OCI-LY1 (cell line): ENCODE data around the gene ADAD2.

Experiments used
- H2AFZ ChIP-seq: fragments of 200-600 bp; sonication (generic), shearing (Covaris generic); 2 replicates; pipeline ENCODE4 v1.6.0; 2014; ENCODE audit warnings: antibody characterized with exemption, mild to moderate bottlenecking, low read length
- H3F3A ChIP-seq: fragments of 200-600 bp; sonication (generic), shearing (Covaris generic); 2 replicates; pipeline ENCODE4 v1.6.0; 2014; ENCODE audit warnings: mild to moderate bottlenecking, antibody characterized with exemption, low read length, moderate library complexity; ENCODE audit not compliant: insufficient read depth
- H3K27ac ChIP-seq: fragments of 200-600 bp; sonication (generic); 2 replicates; pipeline ENCODE4 v1.5.1; 2014; ENCODE audit warnings: low read length, mixed run types, mild to moderate bottlenecking, low read depth; ENCODE audit not compliant: poor library complexity, severe bottlenecking
- H3K27me3 ChIP-seq: fragments of 200-600 bp; sonication (generic); 2 replicates; pipeline ENCODE4 v1.6.0; 2014; ENCODE audit warnings: antibody characterized with exemption, mild to moderate bottlenecking, low read length, moderate library complexity; ENCODE audit not compliant: insufficient read depth
- H3K36me3 ChIP-seq: fragments of 200-600 bp; sonication (generic); 2 replicates; pipeline ENCODE4 v1.6.1; 2014; ENCODE audit warnings: mild to moderate bottlenecking, antibody characterized with exemption, low read length, moderate library complexity, mixed read lengths; ENCODE audit not compliant: insufficient read depth
- H3K4me1 ChIP-seq: fragments of 200-600 bp; sonication (generic); 2 replicates; pipeline ENCODE4 v1.5.1; 2014; ENCODE audit warnings: mild to moderate bottlenecking, low read length, moderate library complexity; ENCODE audit not compliant: insufficient read depth, severe bottlenecking
- H3K4me2 ChIP-seq: fragments of 200-600 bp; sonication (generic), shearing (Covaris generic); 2 replicates; pipeline ENCODE4 v1.6.1; 2014; ENCODE audit warnings: low read length
- H3K4me3 ChIP-seq: fragments of 200-600 bp; sonication (generic); 2 replicates; pipeline ENCODE4 v1.5.1; 2014; ENCODE audit warnings: low read length, low read depth, mild to moderate bottlenecking, mixed read lengths; ENCODE audit not compliant: poor library complexity, severe bottlenecking
- H3K79me2 ChIP-seq: fragments of 200-600 bp; shearing (Covaris generic); 2 replicates; pipeline ENCODE4 v1.6.1; 2016; ENCODE audit warnings: mixed run types, low read length, mixed read lengths; ENCODE audit not compliant: insufficient read depth
- H3K9ac ChIP-seq: fragments of 200-600 bp; sonication (generic), shearing (Covaris generic); 2 replicates; pipeline ENCODE4 v1.6.1; 2014; ENCODE audit warnings: mild to moderate bottlenecking, low read length, mixed read lengths
- H3K9me2 ChIP-seq: fragments of 200-600 bp; sonication (generic), shearing (Covaris generic); 2 replicates; pipeline ENCODE4 v1.6.1; 2014; ENCODE audit warnings: low read depth, mild to moderate bottlenecking, low read length, mixed read lengths
- H3K9me3 ChIP-seq: fragments of 200-600 bp; shearing (Covaris generic); 2 replicates; pipeline ENCODE4 v1.6.1; 2014; ENCODE audit warnings: low read length, mixed read lengths
- H4K20me1 ChIP-seq: fragments of 200-600 bp; sonication (generic), shearing (Covaris generic); 2 replicates; pipeline ENCODE4 v1.6.0; 2016; ENCODE audit warnings: mild to moderate bottlenecking, low read length; ENCODE audit not compliant: insufficient read depth
- CTCF ChIP-seq: fragments of 200-600 bp; sonication (generic), shearing (Covaris generic); IDR thresholded peaks from 2 replicates; pipeline ENCODE4 v1.5.1; 2017; ENCODE audit warnings: mild to moderate bottlenecking, antibody characterized with exemption, low read length, moderate library complexity, mixed read lengths
- EZH2 ChIP-seq: fragments of 200-600 bp; sonication (generic), shearing (Covaris generic); IDR thresholded peaks from 2 replicates; pipeline ENCODE4 v1.8.0; 2017; ENCODE audit warnings: borderline replicate concordance, mixed run types, mild to moderate bottlenecking, antibody characterized with exemption, low read length, moderate library complexity, mixed read lengths

ADAD2 gene

GRCh38 chr16:84232969-84233368, 42.0 kb downstream of the ADAD2 start:
- no peak for TF ChIP-seq CTCF
- no peak for TF ChIP-seq EZH2
- Histone ChIP-seq H3K4me3 (no peak overlapping the region), H3F3A (no peaks in the 10 kb centered on the region), H3K4me2 (no peak overlapping the region), H3K9me3 (no peaks in the 10 kb centered on the region), H3K9ac (no peak overlapping the region), H4K20me1 (no peaks in the 10 kb centered on the region), H3K27ac (no peak overlapping the region), H2AFZ (no peak overlapping the region), H3K4me1 (no peaks in the 10 kb centered on the region), H3K36me3 (no peaks in the 10 kb centered on the region), H3K9me2 (no peaks in the 10 kb centered on the region), H3K27me3 (no peaks in the 10 kb centered on the region; the same call in 1 of the 2 replicates), H3K79me2 (no peaks in the 10 kb centered on the region)

- no peak overlapping the region for H3K4me2 ChIP-seq
- no peaks in the 10 kb centered on the region for H3K79me2 ChIP-seq
- no peak overlapping the region for H3K9ac ChIP-seq
- no peaks in the 10 kb centered on the region for H3K9me2 ChIP-seq
- no peaks in the 10 kb centered on the region for H3K4me1 ChIP-seq
- no peak for TF ChIP-seq CTCF
- TF ChIP-seq EZH2, result no peak
- H3F3A ChIP-seq, result no peaks in the 10 kb centered on the region
- H3K36me3 ChIP-seq, result no peaks in the 10 kb centered on the region
- H3K27me3 ChIP-seq, result no peaks in the 10 kb centered on the region; the same call in 1 of the 2 replicates
- no peaks in the 10 kb centered on the region for H4K20me1 ChIP-seq
- no peak overlapping the region for H3K27ac ChIP-seq
- no peaks in the 10 kb centered on the region for H3K9me3 ChIP-seq
- no peak overlapping the region for H3K4me3 ChIP-seq
- H2AFZ ChIP-seq, result no peak overlapping the region
Measured at GRCh38 chr16:84233748-84234147, 42.8 kb downstream of the ADAD2 start.

- Histone ChIP-seq H3K9ac (no peak overlapping the region), H3K36me3 (no peaks in the 10 kb centered on the region), H2AFZ (no peak overlapping the region), H4K20me1 (no peaks in the 10 kb centered on the region), H3K4me1 (no peaks in the 10 kb centered on the region), H3K79me2 (no peaks in the 10 kb centered on the region), H3K27ac (no peak overlapping the region), H3K9me3 (no peaks in the 10 kb centered on the region), H3F3A (no peaks in the 10 kb centered on the region), H3K4me3 (no peak overlapping the region), H3K4me2 (no peak overlapping the region), H3K9me2 (no peaks in the 10 kb centered on the region), H3K27me3 (no peaks in the 10 kb centered on the region; the same call in 1 of the 2 replicates)
- TF ChIP-seq CTCF, result no peak
- no peak for TF ChIP-seq EZH2
Measured at GRCh38 chr16:84234321-84235241, 43.6 kb downstream of the ADAD2 start.
